ENCODE results near the gene CCNY. TPM values are rescaled to one million over a fixed set of nuclear protein-coding genes. Genes with fewer than 3 reads are reported as not detected.
"Not testable (repeated sequence)": the region's sequence is repeated elsewhere in the genome, so short reads cannot be mapped to it uniquely, and the experiment has no call there.

Gene CCNY
- total RNA-seq, 1 donor from 2014 or later, result 68.7 TPM

DNA sequence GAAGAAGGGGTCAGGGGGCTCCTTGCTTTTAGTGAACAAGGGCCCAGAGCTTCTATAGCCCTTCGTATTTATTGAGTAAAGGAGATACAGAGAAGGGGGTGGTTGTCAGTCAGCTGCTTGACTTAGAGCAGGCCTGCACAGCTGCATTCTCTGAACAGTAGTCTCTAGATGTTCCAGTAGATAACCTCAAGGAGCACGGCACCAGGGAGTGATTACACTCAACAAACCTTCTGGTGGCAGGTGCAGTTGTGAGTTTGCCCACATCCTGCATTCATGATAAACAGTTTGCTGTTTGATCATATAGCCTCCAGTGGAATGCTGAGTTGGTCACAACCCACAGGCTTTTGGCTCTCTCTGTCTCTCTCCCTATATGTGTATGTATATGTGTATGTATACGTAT is 198.8 kb downstream of the CCNY start:
- Mint-ChIP-seq H3K9me3 (ENCODE audit: low read depth) (peaks cover 15% of the 10 kb centered on the region), H3K4me3 (ENCODE audit: unreplicated experiment) (no peak overlapping the region), H3K4me1 (ENCODE audit: low read depth) (no peaks in the 10 kb centered on the region), H3K27me3 (ENCODE audit: low read depth) (no peaks in the 10 kb centered on the region), H3K27ac (ENCODE audit: unreplicated experiment) (no peak overlapping the region), H3K36me3 (ENCODE audit: low read depth) (peaks cover 49% of the 10 kb centered on the region)
- TF ChIP-seq CTCF (IDR thresholded peaks at IDR 0.05), result no peak
- no peak for DNase-seq (ENCODE audit: low spot score)

DNA sequence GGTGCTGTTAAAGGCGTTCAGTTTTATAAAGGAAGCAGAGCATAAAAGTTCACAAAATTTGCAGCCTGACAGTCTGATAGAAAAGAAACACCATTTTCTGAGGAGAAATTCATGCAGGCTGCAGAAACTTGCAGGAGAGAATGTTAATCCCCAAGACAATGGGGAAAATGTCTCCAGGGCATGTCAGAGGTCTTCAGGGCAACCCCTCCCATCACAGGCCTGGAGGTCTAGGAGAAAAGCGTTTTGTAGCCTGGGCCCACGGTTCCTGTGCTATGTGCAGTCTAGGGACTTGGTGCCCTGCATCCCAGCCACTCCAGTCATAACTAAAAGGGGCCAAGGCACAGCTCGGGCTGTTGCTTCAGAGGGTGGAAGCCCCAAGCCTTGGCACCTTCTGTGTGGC is 200.5 kb downstream of the CCNY start:
- Mint-ChIP-seq H3K36me3 (ENCODE audit: low read depth) (peaks cover 48% of the 10 kb centered on the region), H3K4me1 (ENCODE audit: low read depth) (no peaks in the 10 kb centered on the region), H3K4me3 (ENCODE audit: unreplicated experiment) (no peak overlapping the region)

GRCh38 chr10:35537925-35538324 is 201.6 kb downstream of the CCNY start:
- H3K4me3 Mint-ChIP-seq (ENCODE audit: unreplicated experiment); H3K27ac Mint-ChIP-seq (ENCODE audit: unreplicated experiment); DNase-seq (ENCODE audit: low spot score); H3K4me1 Mint-ChIP-seq (ENCODE audit: low read depth); H3K27me3 Mint-ChIP-seq (ENCODE audit: low read depth): not testable (repeated sequence)
- Mint-ChIP-seq H3K36me3 (ENCODE audit: low read depth) (peaks cover 43% of the 10 kb centered on the region), H3K9me3 (ENCODE audit: low read depth) (peaks cover 15% of the 10 kb centered on the region)

More for the DNA sequence above, 200.5 kb downstream of the CCNY start:
- no peak for DNase-seq (ENCODE audit: low spot score)
- no peak for TF ChIP-seq CTCF (IDR thresholded peaks at IDR 0.05)
- Mint-ChIP-seq H3K9me3 (ENCODE audit: low read depth) (peaks cover 15% of the 10 kb centered on the region), H3K27me3 (ENCODE audit: low read depth) (no peaks in the 10 kb centered on the region), H3K27ac (ENCODE audit: unreplicated experiment) (no peak overlapping the region)

DNA sequence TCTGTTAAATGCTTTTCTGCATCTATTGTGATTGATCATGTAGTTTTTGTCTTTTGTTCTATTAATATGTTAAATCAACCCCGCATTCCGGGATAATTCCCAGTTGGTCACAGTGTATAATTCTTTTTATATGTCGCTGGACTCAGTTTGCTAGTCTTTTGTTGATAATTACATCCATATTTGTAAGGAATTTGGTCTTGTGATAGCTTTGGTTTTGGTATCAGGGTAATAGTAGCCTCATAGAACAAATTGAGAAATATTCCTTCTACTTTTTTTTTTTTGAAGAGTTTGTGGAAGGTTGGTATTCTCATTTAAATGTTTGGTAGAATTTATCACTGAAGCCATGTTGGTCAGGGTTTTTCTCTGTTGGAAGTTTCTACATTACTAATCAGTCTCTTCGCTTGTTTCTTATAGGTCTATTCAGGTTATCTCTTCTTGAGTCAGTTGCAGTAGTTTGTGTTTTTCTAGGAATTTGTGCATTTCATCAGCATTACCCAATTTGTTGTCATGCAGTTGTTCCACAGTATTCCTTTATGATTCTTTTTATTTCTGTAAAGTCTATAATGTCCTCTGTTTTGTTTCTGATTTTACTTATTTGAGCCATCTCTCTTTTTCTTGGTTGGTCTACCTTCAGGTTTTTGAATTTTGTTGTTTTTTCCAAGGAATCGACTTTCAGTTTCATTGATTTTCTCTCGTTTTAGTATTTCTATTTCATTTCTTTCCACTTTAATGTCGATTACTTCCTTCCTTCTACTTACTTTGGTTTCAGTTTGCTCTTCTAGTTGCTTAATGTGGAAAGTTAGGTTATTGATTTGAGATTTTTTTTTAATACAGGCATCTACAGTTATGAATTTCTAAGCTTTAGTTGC is 204.2 kb downstream of the CCNY start:
- TF ChIP-seq CTCF (IDR thresholded peaks at IDR 0.05), result no peak
- no peak overlapping the region for H3K4me3 Mint-ChIP-seq (ENCODE audit: unreplicated experiment)
- H3K4me1 Mint-ChIP-seq (ENCODE audit: low read depth), result peaks cover 3% of the 10 kb centered on the region

DNA sequence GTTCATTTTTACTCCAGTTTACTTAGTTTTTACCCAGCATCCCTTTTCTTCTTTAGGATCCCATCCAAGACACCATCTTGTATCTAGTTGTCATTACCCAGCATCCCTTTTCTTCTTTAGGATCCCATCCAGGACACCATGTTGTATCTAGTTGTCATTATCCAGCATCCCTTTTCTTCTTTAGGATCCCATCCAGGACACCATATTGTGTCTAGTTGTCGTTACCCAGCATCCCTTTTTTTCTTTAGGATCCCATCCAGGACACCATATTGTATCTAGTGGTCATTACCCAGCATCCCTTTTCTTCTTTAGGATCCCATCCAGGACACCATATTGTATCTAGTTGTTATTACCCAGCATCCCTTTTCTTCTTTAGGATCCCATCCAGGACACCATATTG is 205.4 kb downstream of the CCNY start:
- no peak for DNase-seq (ENCODE audit: low spot score)
- H3K4me3 Mint-ChIP-seq (ENCODE audit: unreplicated experiment), result no peak overlapping the region
- H3K4me1 Mint-ChIP-seq (ENCODE audit: low read depth), result peaks cover 13% of the 10 kb centered on the region
- H3K9me3 Mint-ChIP-seq (ENCODE audit: low read depth), result no peaks in the 10 kb centered on the region
- no peaks in the 10 kb centered on the region for H3K27me3 Mint-ChIP-seq (ENCODE audit: low read depth)
- H3K36me3 Mint-ChIP-seq (ENCODE audit: low read depth), result peaks cover 14% of the 10 kb centered on the region
- TF ChIP-seq CTCF (IDR thresholded peaks at IDR 0.05), result no peak
- H3K27ac Mint-ChIP-seq (ENCODE audit: unreplicated experiment), result no peak overlapping the region

More for the DNA sequence above, 204.2 kb downstream of the CCNY start:
- Mint-ChIP-seq H3K27ac (ENCODE audit: unreplicated experiment) (peak overlapping the region; percentile 24), H3K27me3 (ENCODE audit: low read depth) (no peaks in the 10 kb centered on the region), H3K9me3 (ENCODE audit: low read depth) (peaks cover 9% of the 10 kb centered on the region), H3K36me3 (ENCODE audit: low read depth) (peaks cover 23% of the 10 kb centered on the region)
- no peak for DNase-seq (ENCODE audit: low spot score)

DNA sequence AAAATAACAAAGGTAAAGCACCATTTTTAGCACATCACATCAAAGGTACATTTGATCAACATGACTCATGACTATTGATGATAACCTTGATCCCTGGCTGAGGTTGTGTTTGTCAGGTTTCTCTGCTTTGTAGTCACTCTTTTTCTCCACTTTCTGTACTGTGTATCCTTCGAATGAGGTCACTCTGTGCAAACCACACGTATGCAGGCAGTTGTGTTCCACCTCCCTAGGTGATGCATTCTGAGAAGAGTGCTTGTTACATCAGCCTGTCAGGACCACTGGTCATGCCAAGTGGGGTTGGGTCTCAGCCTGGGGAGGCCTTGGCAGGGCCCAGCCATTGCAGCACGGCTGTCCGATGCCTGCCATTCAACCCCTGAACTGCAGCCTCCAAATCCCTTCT is 206.0 kb downstream of the CCNY start:
- TF ChIP-seq CTCF (IDR thresholded peaks at IDR 0.05), result no peak
- DNase-seq (ENCODE audit: low spot score), result no peak
- H3K36me3 Mint-ChIP-seq (ENCODE audit: low read depth), result peaks cover 15% of the 10 kb centered on the region
- no peaks in the 10 kb centered on the region for H3K27me3 Mint-ChIP-seq (ENCODE audit: low read depth)
- H3K9me3 Mint-ChIP-seq (ENCODE audit: low read depth), result no peaks in the 10 kb centered on the region
- H3K4me3 Mint-ChIP-seq (ENCODE audit: unreplicated experiment), result no peak overlapping the region
- peaks cover 19% of the 10 kb centered on the region for H3K4me1 Mint-ChIP-seq (ENCODE audit: low read depth)
- H3K27ac Mint-ChIP-seq (ENCODE audit: unreplicated experiment), result no peak overlapping the region

Data from chondrocyte (in vitro differentiated cells).